CD4-positive, alpha-beta T cell treated with Interleukin-12 subunit alpha and Interleukin-12 subunit beta, for 1 hour (primary cell): ENCODE results near the gene DPY19L3.

Experiments
- DNase-seq: peaks from one replicate; pipeline ENCODE4 v3.0.0-alpha.2; 2020

The DPY19L3 gene

DNA sequence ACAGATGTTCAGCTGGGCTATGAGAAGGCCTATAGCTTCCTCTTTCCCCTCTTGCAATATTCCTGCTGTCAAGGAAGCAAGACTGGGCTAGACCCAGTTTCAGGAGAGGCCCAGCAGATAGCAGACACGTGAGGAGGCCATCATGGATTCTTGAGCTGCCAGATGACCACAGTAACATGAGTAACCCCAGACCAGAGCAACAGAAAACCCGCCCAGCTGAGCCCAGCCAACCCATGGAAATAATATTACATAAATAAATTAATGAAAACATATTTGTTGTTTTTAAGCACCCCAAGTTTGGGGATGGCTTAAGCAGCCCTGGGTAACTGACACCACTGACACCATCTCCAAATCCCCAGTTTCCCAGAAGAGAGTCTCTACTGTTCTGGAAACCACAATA lies 125.2 kb downstream of the DPY19L3 start:
- DNase-seq: no peak

DNA sequence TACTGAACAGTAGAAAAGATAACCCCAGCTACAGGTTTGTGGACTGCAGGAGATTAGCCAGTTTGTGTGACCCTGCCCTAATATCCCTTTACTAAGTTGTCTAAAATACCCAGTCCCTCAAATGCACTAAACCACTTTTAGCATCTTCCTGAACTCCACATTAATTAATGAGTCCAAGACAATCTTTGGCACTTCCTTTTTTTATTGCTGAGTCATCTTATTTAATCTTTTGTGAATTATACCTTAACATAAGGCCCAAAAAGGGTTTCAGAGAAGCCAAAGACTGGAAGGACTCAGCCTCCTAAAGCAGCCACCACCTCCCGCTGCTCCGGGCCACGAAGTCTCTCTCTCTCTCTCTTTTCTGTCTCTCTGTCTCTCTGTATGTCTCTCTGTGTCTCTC lies 126.7 kb downstream of the DPY19L3 start:
- DNase-seq: no peak
